Measurements from ENCODE around the gene GTF2I.
"Not testable (repeated sequence)": the region's sequence is repeated elsewhere in the genome, so short reads cannot be mapped to it uniquely, and the experiment has no call there.

Gene GTF2I

DNA sequence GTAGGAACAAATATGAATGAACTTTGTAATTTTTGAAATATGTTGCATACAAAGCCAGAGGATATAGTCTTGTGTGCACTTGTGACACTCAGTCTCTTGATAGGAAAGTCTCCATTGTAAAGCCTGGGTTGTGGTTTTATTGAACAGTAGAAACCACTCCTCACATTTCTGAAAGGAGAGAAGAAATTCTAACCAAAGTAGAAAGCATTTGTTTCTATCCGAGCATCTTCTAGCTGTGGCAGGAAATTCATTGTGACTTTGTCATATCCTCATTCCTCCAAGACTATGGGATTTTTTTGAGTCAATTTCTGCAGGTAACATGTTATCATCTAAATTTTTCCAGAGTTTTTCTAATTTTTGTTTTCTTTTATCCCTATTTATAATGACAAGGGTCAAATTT, 60.8 kb downstream of the GTF2I start:
- DNase-seq: no peak

DNA sequence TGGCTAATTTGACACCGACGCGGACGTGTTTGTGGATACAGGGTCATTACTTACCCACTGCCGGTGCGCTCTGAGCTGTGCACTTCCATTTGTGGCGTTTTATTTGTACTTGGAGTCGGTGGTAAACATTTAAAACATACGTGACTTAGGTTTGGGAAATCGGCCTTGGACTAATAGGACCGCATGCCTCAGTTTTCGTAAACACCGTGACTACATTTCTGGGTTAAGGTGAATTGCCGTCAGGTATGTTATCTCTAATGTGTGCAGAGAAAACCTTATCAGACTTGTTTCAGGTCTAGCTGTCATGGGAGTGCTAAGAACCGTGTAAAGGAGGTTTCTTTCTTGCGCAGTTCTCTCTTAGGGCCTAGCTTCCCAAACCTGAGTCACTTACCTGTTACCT, 64.6 kb downstream of the GTF2I start:
- no peak for DNase-seq

DNA sequence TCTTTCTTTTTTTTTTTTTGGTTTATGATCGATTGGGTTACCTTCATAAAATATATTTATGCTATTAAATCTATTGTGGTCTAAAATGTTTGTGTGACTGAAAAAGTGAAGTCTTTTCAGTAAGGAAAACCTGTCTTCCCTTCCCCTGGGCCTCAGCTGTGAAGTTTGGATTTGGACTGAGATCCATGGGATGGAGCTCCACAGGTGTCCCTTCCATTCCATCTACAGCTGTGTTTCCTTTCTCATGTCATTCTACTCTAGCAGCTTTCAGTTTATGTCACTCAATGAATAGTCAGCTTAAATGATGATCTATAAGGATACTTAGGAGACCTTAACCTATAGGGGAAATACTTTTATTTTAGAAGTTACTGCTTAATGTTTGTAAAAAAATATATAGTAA, 68.3 kb downstream of the GTF2I start:
- no peak for DNase-seq

DNA sequence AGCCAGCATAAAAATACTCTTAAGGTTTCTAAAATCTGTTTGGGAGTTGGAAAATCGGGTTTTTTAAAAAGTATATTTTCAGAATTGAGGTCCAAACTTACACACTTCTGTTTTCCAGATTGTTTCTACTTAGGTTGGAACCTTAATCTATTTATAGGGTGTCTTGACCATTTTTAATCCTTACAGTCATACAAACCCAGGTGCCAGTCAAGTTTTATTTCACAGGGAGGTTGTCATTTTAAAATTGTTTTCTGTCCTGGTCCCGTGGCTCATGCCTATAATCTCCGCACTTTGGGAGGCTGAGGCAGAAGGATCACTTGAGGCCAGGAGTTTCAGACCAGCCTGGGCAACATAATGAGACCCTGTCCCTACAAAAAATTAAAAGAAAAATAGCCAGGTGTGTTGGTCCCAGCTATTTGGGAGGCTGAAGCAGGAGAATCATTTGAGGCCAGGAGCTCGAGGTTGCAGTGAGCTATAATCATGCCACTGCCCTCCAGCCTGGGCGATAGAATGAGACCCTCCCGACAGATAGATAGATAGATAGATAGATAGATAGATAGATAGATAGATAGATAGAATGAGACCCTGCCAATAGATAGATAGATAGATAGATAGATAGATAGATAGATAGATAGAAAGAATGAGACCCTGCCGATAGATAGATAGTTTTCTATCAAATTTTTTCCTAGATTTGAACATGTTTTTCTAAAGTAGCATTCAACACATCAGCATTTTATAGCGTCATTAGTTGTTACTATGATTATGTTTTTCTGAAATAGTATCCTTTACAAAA, 69.0 kb downstream of the GTF2I start:
- DNase-seq: no peak

DNA sequence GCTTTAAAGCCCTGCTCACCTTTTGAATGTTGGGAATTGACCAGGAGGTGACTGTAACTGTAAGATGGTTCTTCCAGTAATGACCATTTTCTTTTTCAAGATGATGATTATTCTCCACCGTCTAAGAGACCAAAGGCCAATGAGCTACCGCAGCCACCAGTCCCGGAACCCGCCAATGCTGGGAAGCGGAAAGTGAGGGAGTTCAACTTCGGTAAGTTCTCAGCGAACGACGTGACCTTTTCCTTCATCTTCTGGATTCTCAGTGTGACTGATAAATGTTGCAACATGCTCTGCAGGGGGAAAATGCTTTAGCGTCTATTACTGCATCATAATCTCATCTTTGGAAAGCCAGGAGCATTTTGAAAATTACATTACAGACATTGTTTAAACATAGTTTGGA, 71.2 kb downstream of the GTF2I start:
- DNase-seq: not testable (repeated sequence)

DNA sequence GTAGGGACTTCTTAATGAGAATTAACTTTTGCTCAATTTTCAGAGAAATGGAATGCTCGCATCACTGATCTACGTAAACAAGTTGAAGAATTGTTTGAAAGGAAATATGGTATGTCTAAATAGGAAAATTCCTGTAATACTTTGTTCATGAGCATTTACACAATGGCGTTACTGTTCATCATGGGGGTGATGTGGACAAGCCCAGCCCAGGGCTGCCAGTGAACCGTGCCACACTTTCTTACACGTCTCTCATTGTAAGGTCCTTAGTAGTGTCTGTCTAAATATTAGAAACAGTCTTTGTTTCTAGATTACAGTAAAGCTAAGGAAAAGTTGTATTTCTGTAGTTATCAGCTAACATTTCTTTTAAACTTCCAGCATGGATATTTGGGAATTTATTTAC, 72.7 kb downstream of the GTF2I start:
- DNase-seq: not testable (repeated sequence)

DNA sequence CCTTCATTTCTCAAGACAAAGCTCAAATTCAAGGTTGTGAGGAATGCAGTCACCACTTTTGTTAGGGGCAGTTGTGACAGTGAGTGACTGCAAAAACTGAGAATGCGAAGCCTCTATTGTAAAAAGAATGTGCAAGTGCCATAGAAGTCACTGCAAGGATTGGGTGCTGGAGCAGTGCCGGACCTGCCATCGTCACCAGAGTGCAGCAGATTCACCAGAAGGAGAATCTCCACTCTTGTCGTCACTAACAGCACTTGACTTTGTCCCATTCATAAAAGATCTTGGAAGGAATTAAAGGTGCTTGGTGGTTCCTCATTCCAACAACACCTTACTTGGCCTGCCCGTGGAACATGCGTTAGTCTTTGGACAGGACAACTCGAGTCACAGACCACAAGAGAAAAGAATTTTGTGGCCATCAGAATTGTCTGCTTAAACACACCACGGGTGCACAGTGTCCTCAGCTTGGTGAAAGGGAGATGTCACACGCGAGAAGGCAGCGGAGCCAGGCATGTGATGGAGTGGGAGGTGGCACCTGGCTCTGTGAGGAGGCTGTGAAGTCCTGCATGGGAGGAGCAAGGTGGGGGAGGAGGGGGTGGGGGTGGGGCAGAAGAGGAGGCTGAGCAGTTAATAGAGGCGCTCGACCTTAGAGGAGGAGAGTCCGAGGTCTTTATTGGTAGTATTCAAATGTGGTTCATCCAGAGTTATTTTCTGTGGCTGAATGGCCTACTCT, 82.6 kb downstream of the GTF2I start:
- not testable (repeated sequence) for DNase-seq

DNA sequence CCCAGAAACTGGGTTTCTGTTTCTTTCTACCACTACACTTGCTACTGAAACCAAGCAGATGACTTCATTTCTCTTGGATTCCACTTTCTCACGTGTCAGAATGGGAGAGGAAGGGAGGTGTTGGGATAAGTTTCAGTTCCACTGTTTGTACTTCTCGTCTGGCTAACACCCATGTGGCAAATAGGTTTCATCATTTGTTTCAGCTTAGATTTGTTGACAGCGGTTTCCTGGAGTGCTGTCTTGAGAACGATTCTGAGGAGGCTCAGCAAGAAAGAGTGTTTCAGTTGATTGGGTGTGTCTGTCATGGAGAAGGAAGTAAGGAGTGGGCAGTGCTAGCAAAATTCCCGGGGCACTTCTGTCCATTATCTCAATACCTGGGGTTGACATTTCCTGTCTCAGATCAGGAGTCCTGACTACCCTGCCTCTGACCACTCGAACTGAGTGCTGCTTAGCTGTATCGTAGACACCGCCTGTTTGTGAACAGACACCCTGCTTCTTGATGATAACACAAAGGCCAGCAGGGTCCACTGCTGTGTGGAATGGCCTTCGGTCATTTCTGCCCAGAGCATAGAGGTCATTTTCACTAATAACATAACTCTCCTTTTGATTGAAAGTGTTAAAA, 86.5 kb downstream of the GTF2I start:
- DNase-seq: not testable (repeated sequence)

DNA sequence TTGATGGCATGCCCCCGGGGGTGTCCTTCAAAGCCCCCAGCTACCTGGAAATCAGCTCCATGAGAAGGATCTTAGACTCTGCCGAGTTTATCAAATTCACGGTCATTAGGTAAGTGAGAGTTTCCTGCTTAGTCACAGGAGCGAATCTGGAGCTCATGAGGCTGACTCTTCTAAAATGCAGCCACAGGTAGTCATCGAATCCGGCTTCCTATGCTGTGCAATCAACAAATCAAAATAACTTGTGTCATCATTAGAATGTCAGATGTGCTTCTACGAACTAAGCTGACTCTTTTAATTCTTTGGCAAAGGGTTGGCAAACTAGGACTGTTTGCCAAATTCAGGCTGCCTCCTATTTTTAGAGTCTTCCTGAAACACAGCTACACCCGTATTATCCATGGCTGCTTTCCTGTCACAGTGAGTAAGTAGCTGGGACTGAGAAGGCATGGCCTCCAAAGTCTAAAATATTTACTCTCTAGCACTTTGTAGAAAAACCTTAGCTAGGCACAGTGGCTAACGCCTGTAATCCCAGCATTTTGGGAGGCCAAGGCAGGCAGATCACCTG, 96.5 kb downstream of the GTF2I start:
- DNase-seq: not testable (repeated sequence)

DNA sequence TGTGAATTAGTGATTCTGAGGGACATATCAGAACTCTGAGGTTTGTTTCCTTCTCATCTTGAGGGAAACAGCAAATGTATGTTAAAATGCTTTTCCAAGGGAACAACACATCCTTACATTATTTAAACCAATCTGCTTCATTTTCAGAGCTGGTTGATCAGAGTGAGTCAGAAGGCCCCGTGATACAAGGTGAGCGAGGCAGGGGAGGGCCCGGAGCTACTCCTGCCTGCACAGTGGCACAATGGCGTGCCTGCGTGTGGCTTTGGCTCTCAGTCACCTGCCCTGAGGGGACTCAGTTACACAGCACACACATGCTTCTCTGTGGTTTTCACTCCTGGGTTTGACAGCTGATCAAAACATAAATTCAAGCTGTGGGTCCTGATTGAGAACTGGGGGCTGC, 99.2 kb downstream of the GTF2I start:
- DNase-seq: not testable (repeated sequence)

DNA sequence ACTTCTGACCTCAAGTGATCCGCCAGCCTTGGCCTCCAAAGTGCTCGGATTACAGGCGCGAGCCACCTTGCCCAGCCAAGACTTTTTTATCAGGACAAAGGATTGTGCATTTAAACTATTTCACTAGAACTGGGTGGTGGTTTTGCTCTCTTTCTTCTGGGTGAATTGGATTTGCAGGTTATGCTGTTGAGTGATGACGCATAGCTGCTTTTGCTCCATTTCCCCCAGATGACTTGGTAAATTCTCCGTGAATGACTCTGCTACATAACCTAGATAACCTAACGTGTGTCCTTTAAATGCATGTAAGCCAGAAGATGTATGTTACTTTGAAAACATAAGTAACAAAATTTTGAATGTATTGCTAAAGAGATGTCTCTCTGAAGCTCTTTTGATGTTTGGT, 100.8 kb downstream of the GTF2I start:
- DNase-seq: not testable (repeated sequence)

DNA sequence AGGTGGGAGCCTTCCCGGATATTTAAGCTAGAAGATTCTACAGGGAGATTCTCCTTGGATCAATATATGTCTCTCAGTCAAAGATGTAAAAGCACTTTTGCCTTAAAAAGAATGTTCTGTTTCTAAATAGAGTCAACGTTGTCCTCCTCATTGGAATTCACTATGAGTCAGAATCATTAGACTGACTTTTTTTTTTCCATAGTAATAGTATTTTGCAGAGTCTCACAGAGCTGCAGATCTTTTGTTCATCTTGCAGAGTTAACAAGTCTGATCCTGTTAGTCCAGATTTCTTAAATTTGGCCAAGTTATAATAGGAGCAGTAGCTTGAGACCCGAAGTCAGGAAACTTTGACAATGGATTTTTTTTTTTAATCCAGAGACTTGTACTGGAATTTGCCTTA, 101.5 kb downstream of the GTF2I start:
- DNase-seq: not testable (repeated sequence)

DNA sequence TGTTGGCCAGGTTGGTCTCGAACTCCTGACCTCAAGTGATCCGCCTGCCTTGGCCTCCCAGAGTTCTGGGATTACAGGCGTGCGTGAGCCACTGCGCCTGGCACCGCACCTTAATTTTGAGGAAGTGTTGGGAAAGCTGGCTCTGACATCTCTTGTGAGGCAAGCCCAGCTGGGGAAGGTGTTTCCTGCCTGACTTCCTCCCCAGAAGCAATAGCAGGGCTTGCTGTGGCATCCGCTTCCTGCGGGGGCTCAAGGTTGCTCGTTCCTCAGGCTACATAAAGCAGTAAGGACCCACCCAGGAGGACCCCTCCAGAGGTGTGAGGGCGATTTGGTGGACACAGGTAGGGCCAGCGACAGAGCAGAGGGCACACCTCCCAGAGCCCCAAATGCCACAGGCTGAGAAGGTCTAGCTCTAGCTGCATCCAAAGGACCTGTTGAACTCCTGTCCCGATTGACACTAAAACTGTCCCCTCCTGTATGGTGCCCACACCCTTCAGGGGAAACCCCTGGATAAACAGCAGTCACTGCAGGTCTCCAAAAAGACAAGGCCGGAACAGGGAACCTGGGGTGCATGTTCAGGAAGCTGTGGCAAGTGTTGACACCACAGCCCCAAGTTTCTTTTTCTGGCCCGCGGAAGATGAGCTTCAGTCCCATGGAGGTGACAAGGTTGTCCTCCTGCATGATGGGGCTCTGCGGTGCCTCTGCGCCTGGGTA, 107.8 kb downstream of the GTF2I start:
- not testable (repeated sequence) for DNase-seq

DNA sequence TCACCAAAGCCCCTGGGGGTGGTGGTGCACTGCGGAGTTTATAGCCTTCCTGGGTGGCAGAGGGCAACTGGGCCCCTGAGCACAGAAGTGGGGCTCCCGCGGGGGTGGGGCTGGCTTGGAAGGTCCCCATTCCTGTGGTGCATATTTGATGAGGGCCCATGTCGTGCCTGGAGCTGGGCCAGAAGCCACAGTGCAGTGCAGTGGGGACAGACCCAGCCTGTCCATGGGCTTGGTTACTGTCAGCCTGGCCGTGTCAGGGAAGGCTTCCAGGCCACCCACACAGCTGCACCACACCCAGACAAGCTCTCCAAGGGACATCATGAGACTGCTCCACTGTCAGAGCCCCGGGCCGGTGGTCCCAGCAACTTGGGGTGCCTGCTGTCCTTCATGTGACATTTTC, 109.0 kb downstream of the GTF2I start:
- DNase-seq: not testable (repeated sequence)

DNA sequence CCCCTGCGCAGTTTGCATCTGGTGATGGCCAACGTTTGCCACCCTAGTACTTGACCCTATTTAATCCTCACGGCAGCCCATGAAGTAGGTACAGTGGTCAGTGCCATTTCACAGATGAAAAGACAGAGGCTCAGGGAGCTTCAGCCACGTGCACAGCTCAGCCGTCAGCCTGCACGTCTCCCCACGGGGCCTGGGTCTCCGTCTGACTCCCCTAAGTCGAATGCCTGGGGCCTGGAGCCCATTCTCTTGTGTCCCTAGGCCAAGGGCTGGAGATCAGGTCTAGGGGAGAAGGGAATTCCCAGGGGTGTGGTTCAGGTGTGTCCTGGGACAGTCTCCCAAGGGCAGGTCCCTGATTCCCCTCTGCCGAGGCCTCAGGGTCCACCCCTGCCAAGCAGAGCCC, 109.5 kb downstream of the GTF2I start:
- DNase-seq: not testable (repeated sequence)

DNA sequence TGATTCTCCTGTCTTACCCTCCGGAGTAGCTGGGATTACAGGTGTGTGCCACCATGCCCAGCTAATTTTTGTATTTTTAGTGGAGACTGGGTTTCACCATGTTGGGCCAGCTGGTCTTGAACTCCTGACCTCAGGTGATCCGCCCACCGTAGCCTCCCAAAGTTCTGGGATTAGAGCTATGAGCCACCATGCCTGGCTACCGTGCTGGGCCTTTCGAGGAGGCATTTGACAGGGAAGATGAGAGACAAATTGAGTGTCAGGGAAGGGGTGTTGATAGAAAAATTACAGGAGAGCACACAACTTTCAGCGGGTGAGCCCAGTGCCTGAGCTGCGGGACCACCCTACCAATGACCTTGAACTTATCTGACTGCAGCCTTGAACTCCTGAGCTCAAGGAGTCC, 112.5 kb downstream of the GTF2I start:
- not testable (repeated sequence) for DNase-seq

DNA sequence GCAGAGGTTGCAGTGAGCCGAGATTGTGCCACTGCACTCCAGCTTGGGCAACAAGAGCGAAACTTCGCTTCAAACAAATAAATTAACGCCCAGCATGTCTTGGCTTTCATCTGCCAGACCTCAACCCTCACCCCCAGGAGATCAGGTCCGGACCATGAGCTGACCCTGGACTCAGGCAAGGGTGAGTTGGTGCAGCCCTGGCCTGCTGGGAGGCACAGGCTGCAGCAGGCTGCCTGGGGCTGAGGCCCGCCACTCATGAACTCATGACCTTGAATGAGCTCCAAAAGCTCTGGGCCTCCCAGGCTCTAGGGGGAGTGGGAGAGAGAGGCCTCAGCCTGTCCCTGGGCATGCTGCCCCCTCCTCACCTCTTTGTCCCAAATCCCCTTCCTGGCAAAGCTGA, 114.6 kb downstream of the GTF2I start:
- not testable (repeated sequence) for DNase-seq

DNA sequence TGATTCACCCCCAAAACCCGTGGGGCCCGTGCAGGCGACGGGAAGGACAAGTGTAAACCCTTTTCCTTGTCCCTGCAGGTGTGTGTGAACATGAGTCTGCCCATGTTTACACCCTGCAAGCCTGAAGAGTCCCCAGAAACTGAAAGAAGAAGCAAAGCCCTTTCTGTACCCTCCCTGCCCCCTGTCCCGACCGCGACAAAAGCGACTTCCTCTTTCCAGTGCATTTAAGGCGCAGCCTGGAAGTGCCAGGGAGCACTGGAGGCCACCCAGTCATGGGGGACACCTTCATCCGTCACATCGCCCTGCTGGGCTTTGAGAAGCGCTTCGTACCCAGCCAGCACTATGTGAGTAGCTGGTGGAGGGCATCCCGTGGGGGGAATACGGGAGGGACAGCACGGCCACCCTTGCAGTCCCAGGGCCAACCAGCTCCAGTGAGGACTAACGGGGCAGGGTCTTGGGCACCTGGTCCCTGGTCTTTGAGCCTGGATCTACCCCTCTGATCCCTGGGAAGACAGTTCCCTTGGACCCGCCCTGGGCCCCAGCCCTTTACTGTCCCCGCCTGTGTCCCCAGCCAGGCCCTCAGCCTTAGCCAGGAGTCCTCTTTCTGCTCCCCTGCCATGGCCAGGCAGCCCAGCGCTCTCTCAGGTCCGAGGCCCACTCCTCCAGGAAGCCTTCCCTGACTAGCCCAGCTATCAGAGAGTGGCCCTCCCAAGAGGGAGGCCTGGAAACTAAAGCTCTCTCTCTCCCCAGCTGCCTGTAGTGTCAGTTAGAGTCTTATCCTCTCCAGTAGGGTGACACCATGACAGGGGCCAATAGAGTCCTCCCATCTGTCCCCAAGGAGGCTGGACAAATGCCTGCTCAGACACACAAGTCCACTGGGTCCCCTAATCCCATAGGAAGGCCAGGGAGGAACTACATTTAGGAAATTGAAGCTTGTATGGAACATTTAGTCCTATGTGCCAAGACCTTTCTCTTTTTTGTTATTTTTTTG, 116.5 kb downstream of the GTF2I start, which contains the start of gene NCF1:
Gene NCF1, plus strand, starts transcription at position 252 of the 991 bp plus-strand sequence. Its CDS starts 21 bp downstream, at position 273.
- not testable (repeated sequence) for DNase-seq

DNA sequence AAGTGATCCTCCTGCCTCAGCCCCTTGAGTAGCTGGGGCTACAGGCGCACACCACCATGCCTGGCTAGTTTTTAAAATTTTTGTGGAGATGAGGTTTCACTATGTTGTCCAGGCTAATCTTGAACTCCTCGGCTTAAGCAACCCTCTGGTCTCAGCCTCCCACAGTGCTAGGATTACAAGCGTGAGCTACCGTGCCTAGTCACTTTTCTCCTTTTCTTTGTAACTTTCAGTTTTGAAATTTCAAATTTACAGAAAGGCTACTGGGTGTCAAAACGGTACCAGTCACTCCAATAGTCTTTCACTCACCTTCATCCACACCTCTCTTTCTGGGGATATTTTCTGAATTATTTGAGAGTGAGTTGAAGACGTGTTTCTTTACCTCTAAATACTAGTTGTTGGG, 117.6 kb downstream of the GTF2I start:
- DNase-seq: not testable (repeated sequence)

DNA sequence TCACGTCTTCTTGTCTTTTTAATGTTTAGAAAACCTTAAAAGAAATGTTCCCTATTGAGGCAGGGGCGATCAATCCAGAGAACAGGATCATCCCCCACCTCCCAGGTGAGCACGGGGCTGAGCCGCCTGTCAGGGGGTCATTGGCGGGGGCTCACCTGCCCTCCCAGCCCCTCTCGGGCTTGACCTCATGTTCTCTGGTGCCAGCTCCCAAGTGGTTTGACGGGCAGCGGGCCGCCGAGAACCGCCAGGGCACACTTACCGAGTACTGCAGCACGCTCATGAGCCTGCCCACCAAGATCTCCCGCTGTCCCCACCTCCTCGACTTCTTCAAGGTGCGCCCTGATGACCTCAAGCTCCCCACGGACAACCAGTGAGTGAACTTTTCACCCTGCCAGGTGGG, 121.5 kb downstream of the GTF2I start:
- DNase-seq: not testable (repeated sequence)

DNA sequence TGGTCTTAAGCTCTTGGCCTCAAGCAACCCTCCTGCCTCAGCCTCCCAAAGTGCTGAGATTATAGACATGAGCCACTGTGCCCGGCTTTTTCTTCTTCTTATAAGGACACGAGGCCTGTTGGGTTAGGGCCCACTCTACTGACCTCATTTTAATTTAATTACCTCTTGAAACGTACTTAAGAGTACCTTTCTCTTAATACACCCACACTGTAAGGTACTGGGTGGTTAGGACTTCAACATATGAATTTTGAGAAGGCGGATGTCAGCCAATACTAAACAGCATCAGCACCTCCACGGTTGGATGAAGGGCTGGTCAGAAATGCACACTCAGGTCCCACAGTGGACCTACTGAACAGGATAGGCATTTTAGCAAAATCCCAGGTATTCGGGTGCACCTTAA, 124.2 kb downstream of the GTF2I start:
- DNase-seq: not testable (repeated sequence)

All from NCI-H2081 treated with DMSO at 0.1 percent for 48 hours (cell line).